GM19099 (cell line): ENCODE data around the gene CPA3.

Experiments
- POLR2A ChIP-seq: IDR thresholded peaks from 3 replicates; pipeline ENCODE4 v1.6.1; 2011; ENCODE audit warnings: low read depth; ENCODE audit not compliant: insufficient read length; ENCODE audit errors: extremely low read depth

The CPA3 gene

DNA sequence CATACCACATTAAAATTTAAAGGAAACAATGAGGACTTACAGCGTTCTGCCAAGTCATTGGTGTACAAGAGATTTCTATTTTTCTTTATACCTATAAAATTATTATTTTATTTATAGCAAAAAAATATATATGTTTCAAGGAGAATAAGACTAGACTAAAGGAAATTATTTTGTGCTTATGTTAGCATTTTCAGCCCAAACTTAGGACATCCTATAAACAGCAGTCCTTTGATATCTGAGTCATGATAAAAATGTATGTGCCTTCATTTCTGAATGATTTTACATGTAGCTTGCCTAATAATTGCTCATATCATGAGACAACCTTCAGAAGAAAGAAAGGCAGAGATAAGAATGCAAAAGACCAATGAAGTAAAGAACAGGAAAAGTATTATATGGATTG lies 16.7 kb upstream of the CPA3 start:
- no peak for TF ChIP-seq POLR2A

DNA sequence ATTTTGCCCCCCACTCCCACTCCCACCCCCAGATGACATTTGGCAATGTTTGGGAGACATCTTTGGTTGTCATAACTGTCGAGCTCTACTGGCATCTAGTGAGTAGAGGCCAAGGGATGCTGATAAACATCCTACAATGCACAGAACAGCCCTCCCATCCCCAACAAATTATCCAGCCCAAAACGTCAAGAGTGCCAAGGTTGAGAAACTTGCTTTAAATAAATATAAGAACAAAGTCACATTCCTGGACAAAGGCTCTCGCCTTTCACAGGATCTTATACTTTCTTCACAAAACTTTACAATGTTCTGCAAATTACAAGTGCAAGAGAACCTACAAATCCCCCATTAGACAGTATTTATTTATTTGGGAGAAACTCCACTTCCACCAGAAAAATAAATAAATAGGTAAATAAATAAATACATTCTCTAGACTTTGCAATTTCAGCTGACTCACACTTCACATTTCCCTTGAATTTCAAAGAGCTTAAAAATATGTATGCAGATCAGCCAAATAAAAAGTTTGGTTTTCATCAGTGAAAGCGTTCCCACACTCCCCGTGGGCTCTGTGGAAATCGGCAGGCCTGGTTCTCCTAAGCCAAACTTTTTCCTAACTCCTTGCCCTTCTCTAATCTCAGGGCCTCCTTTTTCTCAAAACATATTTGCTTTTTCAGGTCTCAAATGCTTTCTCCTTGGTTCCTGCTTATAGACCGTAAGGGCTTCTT lies 12.7 kb upstream of the CPA3 start:
- TF ChIP-seq POLR2A: no peak

DNA sequence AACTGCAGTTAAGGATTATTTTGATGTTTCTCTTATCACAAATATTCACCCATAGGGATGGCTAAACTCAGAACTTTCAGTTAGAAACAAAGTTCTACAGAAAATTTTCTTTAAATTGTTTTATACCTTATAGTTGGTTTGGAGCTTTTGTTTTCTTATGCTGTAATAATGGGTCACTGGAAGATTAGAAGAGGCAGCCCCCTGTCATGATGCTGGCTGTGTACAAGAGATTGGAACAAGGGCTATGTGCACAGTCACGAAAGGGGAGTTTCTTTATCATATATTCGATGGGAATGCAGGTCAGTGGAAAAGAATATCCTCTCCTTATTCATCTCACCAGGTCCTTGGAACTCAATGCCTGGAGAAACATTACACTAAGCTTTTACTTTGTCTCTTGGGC lies 12.0 kb upstream of the CPA3 start:
- TF ChIP-seq POLR2A: no peak

DNA sequence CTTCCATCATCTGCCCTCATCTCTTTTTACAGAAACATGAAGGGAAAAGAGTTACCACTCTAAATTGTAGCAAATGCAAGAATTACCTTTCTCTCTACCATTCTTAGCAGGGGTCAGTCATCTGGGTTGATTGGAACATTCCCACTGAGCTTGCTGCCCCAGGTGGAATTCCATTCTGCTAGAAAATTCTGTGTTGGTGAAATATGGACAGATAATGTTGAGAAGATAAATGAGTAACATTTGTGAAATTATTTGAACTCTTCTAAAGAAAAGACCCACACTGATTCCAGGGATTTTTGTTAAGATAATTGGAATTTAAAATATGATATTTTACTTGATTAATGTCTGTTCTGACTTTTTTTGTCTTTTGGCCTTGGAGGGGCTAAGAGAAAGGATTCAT lies 11.0 kb upstream of the CPA3 start:
- no peak for TF ChIP-seq POLR2A

DNA sequence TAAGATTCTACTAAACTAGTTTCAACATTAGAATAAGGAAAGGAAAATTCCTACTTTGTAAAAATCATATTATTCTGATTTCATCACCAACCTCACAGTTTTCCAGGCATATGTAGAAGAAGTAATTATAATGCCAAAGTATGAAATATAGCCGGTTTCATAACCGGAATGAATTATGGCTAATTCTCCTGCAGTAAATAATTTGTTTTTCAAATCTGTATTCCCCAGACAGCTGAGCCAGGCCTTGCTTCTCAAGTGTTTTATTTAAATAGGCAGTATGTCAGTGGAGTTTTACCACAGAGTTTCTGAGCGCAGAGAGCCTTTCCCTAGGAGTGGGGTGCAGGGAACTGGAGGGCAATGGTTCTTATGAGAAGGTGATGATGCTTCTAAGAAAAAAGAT lies 8.7 kb upstream of the CPA3 start:
- TF ChIP-seq POLR2A: no peak

DNA sequence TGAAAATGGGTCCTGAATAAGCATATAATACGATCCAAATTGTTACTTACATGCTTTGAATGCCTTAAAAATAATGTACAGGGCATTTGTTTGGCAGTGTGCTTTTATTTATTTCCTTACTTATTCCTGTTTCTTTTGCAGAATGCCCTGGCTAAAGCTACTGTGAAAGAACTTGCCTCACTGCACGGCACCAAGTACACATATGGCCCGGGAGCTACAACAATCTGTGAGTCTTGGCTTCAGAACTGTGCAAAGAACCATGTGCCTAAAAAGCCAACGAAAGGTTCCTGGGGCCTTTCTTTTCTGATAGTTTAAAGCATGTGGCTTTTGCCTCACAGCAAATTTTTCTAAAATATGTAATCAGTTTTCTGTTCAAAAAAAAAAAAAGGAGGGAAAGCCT lies 7.8 kb upstream of the CPA3 start:
- no peak for TF ChIP-seq POLR2A

DNA sequence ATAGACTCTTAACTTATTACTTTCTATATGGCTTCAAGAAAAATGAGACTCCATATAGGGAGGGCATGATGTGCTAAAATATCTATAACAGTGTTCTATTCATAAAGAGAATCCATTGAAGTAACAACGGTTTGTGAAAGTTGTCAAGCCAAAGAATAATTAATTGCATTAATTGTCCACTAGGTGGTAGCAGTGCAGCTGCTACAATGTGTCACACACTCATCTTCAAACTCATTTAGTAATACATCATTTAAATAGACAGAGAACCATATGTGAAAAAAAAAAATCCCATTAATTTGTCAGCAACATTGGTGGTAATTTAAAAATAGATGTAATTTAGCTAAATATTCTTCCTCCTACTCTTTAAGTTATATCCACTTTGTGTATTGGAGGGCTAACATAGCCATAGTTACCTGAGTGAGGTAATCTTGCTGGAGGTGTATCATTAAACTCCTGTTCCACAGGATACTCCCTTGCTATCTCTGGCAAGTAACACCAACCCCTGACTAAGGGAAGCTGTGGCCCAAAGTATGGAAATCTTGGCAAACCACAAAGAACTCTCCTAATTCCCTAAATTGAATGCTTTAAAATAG lies 3.7 kb upstream of the CPA3 start:
- TF ChIP-seq POLR2A: no peak

DNA sequence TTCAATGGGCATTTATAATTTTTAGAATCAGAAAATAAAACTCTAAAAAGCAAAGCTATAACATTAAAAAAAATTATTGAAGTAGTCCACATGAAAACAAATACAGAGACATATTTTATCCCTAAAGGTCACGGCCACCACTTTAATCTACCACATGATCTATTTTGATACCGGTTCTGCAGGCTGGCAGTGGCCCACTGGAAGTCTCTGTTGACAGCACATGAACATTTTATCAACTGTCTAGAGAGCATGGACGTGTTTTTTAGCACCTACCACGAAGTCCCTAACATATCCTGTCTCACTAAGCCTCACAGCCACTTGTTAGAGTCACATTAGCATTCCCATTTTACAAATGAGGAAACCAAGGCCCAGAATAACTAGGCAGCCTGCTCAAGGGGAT lies 1.8 kb upstream of the CPA3 start:
- no peak for TF ChIP-seq POLR2A

DNA sequence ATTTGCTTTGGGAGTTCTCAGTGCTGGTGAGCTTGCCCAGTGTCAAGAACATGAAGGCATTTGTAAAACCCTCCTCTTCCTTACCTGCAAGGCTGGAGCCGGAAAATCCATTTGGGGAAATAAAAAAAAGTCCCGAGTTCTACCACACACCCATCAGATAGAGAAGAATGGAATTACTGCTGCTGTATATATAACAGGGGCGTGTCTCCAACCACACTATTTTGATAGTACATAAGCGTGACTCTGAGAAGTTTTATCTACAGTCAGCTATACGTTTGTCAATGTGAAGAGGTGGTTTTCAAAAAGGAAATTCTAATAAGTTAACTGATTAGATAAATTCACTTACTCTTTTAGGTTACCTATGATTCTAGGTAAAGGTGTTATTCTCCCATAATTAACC lies 1.3 kb upstream of the CPA3 start:
- no peak for TF ChIP-seq POLR2A

DNA sequence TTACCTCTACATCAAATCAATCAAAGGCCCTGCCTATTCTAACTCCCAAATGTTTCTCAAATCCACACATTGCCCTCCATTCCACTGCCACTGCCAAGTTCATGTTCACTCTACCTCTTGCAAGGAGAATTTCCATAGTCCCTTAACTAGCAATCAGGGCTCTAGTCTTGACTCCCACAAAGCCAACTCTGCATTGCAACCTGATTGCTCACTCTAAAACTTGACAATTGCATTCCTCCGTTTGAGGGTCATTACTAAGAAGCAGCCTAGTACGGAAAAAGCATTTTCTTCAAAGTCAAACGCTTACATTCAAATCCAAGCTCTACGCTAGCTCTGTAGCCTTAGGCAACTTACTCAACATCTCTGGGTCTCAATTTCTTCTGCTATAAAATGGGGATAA lies 1.2 kb downstream of the CPA3 start:
- no peak for TF ChIP-seq POLR2A

DNA sequence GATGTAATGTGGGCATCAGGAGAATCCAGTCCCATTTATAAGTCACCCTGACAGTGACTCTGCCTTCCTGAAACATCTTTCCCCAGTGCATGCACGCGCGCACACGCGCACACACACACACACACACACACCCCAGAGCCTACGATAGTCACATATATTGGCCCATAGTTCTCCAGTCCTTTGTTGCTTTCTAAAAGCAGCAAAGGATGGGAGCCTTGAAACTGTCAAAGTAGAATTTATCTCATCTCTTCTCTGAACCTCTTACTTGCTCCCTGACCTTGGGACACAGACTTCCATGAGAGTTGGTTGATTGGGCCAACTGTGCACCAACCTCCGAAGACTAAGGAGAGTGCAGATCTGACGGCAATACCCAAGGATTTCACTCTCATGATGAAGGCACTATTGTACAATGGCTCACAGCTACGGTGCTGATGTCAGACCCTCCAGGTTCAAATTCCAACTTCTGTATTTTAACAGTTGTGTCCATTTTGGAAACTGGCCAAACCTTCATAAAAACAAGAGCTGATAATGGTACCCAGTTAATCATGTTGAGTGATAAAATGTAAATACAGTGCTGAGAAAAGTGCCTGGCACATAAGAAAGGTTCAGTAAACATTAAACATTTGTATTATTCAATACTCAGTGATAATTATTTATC lies 8.3 kb downstream of the CPA3 start:
- TF ChIP-seq POLR2A: no peak

DNA sequence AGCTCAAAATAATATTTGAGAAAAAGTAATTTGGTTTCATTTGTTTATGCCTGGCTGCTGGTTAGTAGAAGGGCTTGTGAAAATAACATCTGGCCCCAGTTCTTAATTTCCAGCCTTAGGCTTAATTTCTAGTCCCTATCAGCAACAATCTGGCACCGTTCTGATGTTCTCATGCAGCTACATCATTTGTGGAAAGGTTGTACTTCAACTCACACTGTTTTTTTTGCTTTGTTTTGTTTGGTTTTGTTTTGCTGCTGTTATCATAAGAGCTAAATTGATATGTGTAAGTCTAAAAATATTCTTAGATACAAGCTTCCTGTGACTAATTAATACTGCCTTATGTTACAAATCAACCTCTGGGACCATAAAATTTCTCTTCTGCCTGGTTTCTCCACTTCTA lies 8.9 kb downstream of the CPA3 start:
- no peak for TF ChIP-seq POLR2A

DNA sequence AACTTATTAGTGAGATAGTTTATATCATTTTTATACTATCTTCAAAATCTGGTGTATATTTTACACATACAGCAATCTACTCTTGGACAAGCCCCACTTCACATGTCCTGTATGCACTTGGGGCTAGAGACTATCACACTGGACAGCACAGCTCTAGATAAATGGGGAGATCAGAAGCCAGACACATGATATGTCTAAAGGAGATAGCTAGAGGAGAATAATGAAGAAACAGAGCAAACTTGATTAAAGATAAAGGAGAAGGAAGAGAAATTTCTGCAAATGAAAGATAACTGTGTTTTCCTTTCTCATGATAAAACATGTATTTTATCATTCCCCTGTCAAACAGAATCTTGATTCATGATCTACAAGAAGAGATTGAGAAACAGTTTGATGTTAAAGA lies 13.0 kb downstream of the CPA3 start:
- no peak for TF ChIP-seq POLR2A

DNA sequence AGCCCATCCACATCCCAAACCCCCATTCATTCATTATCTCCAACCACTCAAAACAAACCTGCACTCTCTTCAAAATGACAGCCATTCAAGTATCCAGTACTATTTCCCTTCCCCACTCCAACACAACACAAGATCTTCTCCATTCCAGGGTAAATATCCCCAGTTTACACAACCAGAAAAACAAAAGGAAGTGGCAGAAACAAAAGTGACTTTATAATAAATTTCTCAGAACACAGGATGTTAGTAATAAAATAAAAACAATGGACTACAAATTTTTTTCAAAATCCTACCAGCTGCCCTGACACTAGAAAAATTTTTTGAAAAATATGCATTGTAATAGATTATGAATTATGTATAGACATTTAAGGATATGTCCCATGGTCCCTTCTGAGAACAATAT lies 14.2 kb downstream of the CPA3 start:
- no peak for TF ChIP-seq POLR2A

DNA sequence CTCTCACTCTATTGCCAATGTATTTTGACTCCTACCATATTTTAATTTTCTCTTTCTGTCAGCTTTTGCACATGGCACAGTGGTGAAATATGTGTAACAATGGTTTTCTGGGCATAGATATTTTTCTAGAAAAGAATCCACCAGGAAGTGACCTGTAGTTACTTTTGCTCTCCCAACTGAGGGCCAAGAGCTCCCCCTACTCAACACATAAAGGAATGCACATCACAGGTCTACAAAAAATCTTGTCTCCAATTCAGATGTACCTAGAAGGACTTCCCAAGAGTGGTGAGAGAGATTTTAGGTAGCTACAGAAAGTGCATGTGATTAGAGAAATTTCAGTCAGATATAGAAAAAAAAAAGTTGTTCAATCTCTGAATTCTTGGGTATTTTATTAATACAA lies 15.6 kb downstream of the CPA3 start:
- no peak for TF ChIP-seq POLR2A

DNA sequence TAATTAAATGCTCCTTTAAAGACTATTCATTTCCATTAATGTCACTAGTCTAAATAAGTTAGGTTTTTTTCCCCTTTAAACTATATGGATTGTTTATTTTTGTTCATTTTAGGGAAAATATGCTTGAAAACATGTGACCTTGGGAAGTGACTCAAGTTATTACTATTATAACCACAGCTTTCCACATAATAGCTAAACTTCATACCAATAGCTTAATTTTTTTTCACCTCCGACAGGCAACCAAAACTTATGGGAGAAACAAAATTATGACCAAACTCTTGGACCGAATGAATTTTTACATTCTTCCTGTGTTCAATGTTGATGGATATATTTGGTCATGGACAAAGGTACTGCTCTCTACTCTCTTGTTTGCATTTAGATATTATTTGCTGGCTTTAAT lies 16.2 kb downstream of the CPA3 start:
- no peak for TF ChIP-seq POLR2A
